DOHH2 (cell line): ENCODE data around the gene TLDC2.

Experiments used
- EZH2phosphoT487 ChIP-seq: fragments of 200-600 bp; sonication (generic); IDR thresholded peaks from 2 replicates; pipeline ENCODE4 v1.6.1; 2017; ENCODE audit warnings: borderline replicate concordance, mild to moderate bottlenecking, antibody characterized with exemption, low read length, moderate library complexity, mixed read lengths
- TF ChIP-seq, protein P1 (sequence below): fragments of 200-600 bp; sonication (generic); IDR thresholded peaks from one replicate; pipeline ENCODE4 v1.5.1; 2014; ENCODE audit warnings: antibody characterized with exemption, mild to moderate bottlenecking, low read depth, low read length; ENCODE audit not compliant: poor library complexity, severe bottlenecking

GRCh38 chr20:36890586-36890985, 14.6 kb downstream of the TLDC2 start:
- TF ChIP-seq, protein P1, sequence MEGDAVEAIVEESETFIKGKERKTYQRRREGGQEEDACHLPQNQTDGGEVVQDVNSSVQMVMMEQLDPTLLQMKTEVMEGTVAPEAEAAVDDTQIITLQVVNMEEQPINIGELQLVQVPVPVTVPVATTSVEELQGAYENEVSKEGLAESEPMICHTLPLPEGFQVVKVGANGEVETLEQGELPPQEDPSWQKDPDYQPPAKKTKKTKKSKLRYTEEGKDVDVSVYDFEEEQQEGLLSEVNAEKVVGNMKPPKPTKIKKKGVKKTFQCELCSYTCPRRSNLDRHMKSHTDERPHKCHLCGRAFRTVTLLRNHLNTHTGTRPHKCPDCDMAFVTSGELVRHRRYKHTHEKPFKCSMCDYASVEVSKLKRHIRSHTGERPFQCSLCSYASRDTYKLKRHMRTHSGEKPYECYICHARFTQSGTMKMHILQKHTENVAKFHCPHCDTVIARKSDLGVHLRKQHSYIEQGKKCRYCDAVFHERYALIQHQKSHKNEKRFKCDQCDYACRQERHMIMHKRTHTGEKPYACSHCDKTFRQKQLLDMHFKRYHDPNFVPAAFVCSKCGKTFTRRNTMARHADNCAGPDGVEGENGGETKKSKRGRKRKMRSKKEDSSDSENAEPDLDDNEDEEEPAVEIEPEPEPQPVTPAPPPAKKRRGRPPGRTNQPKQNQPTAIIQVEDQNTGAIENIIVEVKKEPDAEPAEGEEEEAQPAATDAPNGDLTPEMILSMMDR = no peak
- TF ChIP-seq EZH2phosphoT487 = no peak
